Measurements from ENCODE around the gene RBM6.

DNA sequence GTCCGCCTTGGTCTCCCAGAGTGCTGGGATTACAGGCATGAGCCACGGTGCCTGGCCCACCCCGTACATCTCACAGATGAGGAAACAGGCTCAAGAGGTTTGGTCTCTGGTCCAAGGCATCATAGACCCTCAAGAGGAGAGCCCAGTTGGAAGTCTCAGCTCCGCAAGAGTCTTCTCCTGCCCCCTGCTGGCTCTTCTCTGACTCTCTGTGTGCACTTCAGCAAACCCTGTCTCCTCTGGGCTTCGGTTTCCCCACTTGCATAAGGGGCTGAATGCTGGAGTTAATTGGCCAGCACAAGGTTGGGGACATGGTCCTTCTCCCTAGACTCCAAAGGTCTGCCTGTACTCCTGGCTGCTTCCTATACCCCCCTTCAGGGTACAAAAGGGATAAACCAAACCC lies 40.1 kb upstream of the RBM6 start:
- TF ChIP-seq, protein P1, sequence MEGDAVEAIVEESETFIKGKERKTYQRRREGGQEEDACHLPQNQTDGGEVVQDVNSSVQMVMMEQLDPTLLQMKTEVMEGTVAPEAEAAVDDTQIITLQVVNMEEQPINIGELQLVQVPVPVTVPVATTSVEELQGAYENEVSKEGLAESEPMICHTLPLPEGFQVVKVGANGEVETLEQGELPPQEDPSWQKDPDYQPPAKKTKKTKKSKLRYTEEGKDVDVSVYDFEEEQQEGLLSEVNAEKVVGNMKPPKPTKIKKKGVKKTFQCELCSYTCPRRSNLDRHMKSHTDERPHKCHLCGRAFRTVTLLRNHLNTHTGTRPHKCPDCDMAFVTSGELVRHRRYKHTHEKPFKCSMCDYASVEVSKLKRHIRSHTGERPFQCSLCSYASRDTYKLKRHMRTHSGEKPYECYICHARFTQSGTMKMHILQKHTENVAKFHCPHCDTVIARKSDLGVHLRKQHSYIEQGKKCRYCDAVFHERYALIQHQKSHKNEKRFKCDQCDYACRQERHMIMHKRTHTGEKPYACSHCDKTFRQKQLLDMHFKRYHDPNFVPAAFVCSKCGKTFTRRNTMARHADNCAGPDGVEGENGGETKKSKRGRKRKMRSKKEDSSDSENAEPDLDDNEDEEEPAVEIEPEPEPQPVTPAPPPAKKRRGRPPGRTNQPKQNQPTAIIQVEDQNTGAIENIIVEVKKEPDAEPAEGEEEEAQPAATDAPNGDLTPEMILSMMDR (IDR thresholded peaks at IDR 0.05; ENCODE audit: low read length), result peak; percentile 12; the same call in 1 of the 2 replicates
- TF ChIP-seq EZH2 (optimal IDR thresholded peaks at IDR 0.05; ENCODE audit: low read depth, low read length), result no peak
- TF ChIP-seq EZH2phosphoT487 (IDR thresholded peaks at IDR 0.05; ENCODE audit: low read length), result no peak
